ENCODE measurements around the gene SLC25A38.
"Not testable (repeated sequence)": the region's sequence is repeated elsewhere in the genome, so short reads cannot be mapped to it uniquely, and the experiment has no call there.

SLC25A38 gene

GRCh38 chr3:39406368-39407258 is 23.4 kb downstream of the SLC25A38 start, which contains the start of gene RPSA:
Gene RPSA (plus strand): TSS chr3:39406720. CDS start chr3:39407654, 934 bp downstream.
- FAIRE-seq: peak; percentile 97

GRCh38 chr3:39407259-39407629 is 24.1 kb downstream of the SLC25A38 start:
- FAIRE-seq: no peak
- DNase-seq (ENCODE audit: extremely low spot score, insufficient read length, low read depth): no peak

More at GRCh38 chr3:39406368-39407258, 23.4 kb downstream of the SLC25A38 start, which contains the start of gene RPSA:
- peak; percentile 89 for DNase-seq (ENCODE audit: extremely low spot score, insufficient read length, low read depth)

GRCh38 chr3:39407773-39408492 is 24.8 kb downstream of the SLC25A38 start:
- DNase-seq (ENCODE audit: extremely low spot score, insufficient read length, low read depth) (no peak), FAIRE-seq (no peak)

DNA sequence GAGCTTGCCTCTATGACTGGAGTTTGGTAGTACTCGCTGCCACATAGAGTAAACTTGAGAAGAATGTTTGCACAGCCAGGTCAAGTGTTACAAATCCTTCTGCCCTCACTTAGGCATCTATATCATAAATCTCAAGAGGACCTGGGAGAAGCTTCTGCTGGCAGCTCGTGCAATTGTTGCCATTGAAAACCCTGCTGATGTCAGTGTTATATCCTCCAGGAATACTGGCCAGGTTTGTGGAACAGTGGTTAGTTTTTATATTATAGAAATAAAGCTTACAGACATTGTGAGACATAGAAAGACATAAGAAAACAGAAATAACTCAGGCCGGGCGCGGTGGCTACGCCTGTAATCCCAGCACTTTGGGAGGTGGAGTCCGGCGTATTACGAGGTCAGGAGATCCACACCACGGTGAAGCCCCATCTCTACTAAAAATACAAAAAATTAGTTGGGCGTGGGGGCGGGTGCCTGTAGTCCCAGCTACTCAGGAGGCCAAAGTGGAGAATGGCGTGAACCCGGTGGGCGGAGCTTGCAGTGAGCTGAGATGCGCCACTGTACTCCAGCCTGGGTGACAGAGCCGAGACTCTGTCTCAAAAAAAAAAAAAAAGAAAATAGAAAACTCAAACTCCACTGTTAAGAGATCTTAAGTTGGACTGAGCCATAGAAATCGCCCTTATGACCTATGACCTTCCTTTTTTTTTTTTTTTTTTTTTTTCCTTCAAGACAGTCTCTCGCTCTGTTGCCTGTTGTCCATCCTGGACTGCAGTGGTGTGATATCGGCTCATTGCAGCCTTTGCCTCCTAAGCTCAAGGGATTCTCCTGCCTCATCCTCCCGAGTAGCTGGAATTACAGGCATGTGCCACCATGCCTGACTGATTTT is 25.6 kb downstream of the SLC25A38 start:
- DNase-seq (ENCODE audit: extremely low spot score, insufficient read length, low read depth) (no peak), FAIRE-seq (no peak)

- DNase-seq (ENCODE audit: extremely low spot score, insufficient read length, low read depth): no peak
These were observed 26.5 kb downstream of the SLC25A38 start for GRCh38 chr3:39409514-39410136.

DNA sequence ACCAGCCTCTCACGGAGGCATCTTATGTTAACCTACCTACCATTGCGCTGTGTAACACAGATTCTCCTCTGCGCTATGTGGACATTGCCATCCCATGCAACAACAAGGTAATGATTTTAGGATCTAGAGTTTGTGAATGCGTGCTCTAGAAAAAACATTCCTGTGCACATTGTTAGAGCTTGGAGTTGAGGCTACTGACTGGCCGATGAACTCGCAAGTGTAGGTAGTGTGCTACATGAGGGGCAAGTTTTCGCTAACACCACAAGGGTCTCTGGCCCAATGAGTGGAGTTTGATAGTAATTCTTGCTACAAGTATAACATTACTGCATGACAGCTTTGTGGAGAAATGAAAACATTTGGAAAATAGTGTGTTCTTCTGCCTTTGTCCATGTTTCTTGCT is 27.7 kb downstream of the SLC25A38 start:
- DNase-seq (ENCODE audit: extremely low spot score, insufficient read length, low read depth): no peak
- no peak for FAIRE-seq

More at GRCh38 chr3:39409514-39410136, 26.5 kb downstream of the SLC25A38 start:
- no peak for FAIRE-seq

GRCh38 chr3:39412668-39413260 is 29.6 kb downstream of the SLC25A38 start:
- FAIRE-seq: no peak
- DNase-seq (ENCODE audit: extremely low spot score, insufficient read length, low read depth): no peak

DNA sequence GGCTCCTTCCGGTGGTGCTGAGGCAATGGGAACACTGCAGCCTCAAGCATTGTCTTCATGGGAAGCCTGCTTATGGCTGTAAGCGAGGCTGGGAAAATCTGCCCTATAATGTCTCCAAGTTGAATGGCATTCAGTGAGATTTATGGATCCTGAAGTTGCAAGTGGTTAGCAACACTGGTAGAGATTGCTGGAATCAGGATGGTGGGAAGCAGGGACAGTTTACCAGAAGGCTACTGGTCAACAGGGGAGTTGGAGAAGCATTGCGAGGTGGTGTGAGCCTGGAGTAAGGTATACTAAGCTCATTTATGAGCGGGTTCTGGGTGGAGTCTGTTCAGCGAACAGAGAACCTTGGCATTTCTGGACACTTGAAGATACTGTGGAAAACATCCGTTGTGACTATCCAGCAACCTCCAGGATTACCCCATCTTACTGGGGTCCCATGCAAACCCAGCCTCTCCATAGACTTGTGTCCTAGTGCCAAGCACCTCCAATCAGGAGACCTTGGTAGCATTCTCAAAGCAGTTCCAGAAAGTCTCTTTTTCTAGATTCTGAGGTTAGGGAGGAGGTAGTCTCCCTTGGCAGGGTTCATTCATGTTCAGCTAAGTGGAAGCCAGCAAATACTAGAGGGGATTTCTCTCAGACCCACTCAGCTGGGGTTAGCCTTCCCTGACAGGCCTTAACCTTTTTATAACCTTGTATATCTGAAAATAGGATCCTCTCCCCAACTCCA is 30.7 kb downstream of the SLC25A38 start:
- no peak for FAIRE-seq
- no peak for DNase-seq (ENCODE audit: extremely low spot score, insufficient read length, low read depth)

- FAIRE-seq (no peak), DNase-seq (ENCODE audit: extremely low spot score, insufficient read length, low read depth) (no peak)
These were observed 31.3 kb downstream of the SLC25A38 start for GRCh38 chr3:39414421-39414907.

GRCh38 chr3:39415302-39415701 is 32.1 kb downstream of the SLC25A38 start:
- not testable (repeated sequence) for FAIRE-seq

GRCh38 chr3:39415983-39416382 is 32.8 kb downstream of the SLC25A38 start:
- no peak for DNase-seq (ENCODE audit: extremely low spot score, insufficient read length, low read depth)
- no peak for FAIRE-seq

More at GRCh38 chr3:39415302-39415701, 32.1 kb downstream of the SLC25A38 start:
- not testable (repeated sequence) for DNase-seq (ENCODE audit: extremely low spot score, insufficient read length, low read depth)

GRCh38 chr3:39416998-39417397 is 33.8 kb downstream of the SLC25A38 start:
- not testable (repeated sequence) for DNase-seq (ENCODE audit: extremely low spot score, insufficient read length, low read depth); FAIRE-seq

- DNase-seq (ENCODE audit: extremely low spot score, insufficient read length, low read depth); FAIRE-seq: not testable (repeated sequence)
These were observed 35.5 kb downstream of the SLC25A38 start for GRCh38 chr3:39418556-39419225.

DNA sequence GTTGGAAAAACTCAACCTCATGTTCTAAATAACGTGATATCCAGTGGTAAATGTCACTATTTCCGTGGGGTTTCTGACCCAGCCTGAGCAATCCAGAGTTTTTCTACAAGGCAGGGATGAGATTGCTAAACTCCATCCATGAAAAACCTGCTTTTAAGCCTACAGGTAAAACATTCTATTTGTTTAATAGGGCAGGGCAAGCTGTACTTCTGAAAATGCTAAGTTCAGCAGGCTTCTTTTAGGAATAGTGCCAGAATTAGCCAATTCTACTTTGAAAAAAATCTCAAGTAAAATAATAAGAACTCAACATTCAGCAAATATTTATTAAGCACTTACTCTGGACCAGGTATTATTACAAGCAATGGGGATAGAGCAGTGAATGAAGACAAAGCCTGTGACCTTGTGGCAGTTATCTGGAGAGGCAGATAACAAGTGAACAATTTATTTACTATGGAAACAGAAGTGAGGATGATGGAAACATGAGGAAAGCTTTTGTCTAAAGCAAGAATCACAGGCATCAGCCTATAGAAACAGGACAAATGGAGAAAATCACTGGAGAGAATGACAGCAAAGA is 36.7 kb downstream of the SLC25A38 start:
- DNase-seq (ENCODE audit: extremely low spot score, insufficient read length, low read depth): no peak
- FAIRE-seq: no peak

- DNase-seq (ENCODE audit: extremely low spot score, insufficient read length, low read depth) (no peak), FAIRE-seq (no peak)
These were observed 37.4 kb downstream of the SLC25A38 start for GRCh38 chr3:39420543-39420942.

DNA sequence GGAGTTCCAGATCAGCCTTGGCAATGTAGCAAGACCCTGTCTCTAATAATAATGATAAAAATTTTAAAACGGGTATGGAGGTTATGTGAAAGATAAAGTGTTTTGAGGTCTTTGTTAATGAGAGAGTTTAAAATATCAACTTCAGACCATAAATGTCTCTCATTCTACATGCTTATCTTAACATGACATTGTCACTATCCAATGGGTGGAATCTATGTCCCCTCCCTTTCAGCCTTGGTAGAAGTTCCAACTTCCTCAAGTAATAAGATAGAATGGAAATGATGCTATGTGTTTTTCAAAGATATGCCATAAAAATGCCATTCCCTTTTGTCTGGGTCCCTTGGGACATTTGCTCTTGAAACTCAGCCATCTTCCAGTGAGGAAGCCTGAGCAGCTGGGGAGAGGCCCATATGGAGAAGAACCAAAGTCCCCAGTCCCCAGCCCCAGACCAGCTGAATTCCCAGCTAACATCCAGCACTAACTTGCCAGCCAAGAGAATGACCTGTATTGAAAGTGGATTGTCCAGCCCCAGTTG is 40.3 kb downstream of the SLC25A38 start:
- no peak for DNase-seq (ENCODE audit: extremely low spot score, insufficient read length, low read depth)
- FAIRE-seq: no peak

DNA sequence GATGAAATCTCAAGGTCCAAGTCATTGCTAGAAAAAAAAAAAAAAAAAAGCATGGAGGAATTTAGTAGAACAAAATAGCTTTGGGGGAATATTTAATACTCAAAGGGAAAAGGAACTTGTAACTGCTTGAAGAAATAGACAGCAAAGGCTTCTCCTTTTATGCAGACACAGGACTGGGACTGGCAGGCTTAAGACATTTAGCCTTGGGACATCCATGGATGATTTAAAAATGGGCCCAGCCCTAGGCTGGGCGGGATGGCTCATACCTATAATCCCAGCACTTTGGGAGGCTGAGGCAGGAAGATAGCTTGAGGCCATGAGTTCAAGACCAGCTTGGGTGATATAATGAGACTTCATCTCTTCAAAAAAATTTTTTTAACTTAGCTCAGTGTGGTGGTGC is 43.1 kb downstream of the SLC25A38 start:
- FAIRE-seq (no peak), DNase-seq (ENCODE audit: extremely low spot score, insufficient read length, low read depth) (no peak)
